Measurements from ENCODE around the gene DDR2.
"Not testable (repeated sequence)": the region's sequence is repeated elsewhere in the genome, so short reads cannot be mapped to it uniquely, and the experiment has no call there.

Gene DDR2

DNA sequence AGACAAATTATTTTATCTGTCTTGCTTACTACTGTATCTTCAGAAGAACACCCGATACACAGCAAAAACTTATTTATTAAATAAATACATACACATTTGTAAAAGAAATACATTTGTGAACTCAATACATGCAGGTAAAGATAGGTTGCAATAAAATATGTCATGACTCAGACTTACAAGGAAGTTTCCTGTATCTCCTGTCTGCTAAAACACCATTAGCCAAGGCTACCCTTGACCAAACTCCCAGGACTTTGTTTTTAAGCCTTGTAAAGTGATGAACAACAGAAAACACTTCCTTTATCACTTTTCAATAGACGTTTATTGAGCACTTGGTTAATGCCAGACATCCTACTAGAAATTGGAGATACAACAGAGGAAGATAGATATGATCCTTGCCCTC lies 101.8 kb downstream of the DDR2 start:
- in situ Hi-C loops (cut with HindIII; ENCODE audit: low sequenced_read_pairs), result no loop called here
- H3K4me3 ChIP-seq (ENCODE audit: low read depth, low read length), result no peak overlapping the region
- no peak for DNase-seq (ENCODE audit: low read depth, low spot score)
- TF ChIP-seq, protein P1, sequence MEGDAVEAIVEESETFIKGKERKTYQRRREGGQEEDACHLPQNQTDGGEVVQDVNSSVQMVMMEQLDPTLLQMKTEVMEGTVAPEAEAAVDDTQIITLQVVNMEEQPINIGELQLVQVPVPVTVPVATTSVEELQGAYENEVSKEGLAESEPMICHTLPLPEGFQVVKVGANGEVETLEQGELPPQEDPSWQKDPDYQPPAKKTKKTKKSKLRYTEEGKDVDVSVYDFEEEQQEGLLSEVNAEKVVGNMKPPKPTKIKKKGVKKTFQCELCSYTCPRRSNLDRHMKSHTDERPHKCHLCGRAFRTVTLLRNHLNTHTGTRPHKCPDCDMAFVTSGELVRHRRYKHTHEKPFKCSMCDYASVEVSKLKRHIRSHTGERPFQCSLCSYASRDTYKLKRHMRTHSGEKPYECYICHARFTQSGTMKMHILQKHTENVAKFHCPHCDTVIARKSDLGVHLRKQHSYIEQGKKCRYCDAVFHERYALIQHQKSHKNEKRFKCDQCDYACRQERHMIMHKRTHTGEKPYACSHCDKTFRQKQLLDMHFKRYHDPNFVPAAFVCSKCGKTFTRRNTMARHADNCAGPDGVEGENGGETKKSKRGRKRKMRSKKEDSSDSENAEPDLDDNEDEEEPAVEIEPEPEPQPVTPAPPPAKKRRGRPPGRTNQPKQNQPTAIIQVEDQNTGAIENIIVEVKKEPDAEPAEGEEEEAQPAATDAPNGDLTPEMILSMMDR (IDR thresholded peaks at IDR 0.05; ENCODE audit: low read depth, low read length), result no peak

DNA sequence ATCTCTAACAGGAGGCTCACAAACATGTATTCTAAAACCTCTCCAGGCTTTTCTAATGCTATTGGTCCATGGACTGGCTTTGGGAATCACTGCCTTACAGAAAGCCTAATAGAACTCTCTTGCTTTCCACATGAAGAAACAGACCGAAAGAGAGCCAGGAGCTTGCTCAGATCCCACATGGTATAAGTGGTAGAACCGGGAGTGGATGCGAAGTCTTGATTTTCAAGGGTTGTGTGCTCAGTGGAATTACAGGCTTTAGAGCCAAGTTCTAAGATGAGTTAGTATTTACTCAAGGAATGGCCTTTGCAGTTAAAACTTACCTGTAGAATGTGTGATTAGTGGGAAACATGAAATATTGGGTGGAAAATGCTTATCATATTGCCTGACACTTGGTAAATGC lies 103.9 kb downstream of the DDR2 start:
- no peak overlapping the region for H3K4me3 ChIP-seq (ENCODE audit: low read depth, low read length)
- TF ChIP-seq, protein P1 (IDR thresholded peaks at IDR 0.05; ENCODE audit: low read depth, low read length), result no peak
- DNase-seq (ENCODE audit: low read depth, low spot score), result no peak
- in situ Hi-C loops (cut with HindIII; ENCODE audit: low sequenced_read_pairs), result no loop called here

DNA sequence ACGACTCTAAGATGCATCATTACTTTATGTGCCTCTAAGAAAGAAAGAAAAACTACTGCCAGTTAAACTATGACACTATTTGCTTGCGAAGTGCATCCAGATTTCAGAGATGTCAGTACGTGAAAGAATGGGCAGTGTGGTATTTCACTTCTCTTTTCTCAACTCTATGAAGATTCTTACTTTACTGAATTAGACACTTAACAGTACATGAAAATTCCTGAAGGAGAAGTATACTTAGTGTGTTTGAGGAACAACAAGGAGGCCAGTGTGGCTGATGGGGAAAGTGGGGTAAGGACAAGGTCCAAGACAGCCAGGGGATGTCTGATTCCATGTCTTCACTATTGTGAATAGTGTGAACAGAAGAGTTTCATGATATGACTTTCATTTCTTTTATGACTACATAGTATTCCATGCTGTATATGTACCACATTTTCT lies 104.4 kb downstream of the DDR2 start:
- H3K4me3 ChIP-seq (ENCODE audit: low read depth, low read length), result no peak overlapping the region
- TF ChIP-seq, protein P1 (IDR thresholded peaks at IDR 0.05; ENCODE audit: low read depth, low read length), result no peak
- in situ Hi-C loops (cut with HindIII; ENCODE audit: low sequenced_read_pairs), result no loop called here
- DNase-seq (ENCODE audit: low read depth, low spot score), result no peak

DNA sequence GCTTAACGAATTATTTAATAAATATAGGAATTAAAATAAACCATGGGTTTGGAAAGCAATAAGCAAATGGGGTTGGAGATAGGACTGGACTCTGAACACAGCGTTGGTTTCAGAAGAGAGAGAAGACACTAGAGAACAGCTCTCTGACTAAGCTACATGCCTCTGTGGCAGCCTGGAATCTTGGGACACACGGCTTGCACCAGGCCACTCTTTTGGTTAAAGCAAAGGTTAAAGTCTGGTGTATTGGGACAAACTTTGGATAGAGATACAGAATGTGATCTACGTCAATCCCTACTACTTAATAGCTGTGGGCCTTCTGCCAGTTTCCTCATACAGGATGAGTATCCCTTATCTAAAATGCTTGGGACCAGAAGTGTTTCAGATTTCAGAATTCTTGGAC lies 108.5 kb downstream of the DDR2 start:
- H3K4me3 ChIP-seq (ENCODE audit: low read depth, low read length), result no peak overlapping the region
- in situ Hi-C loops (cut with HindIII; ENCODE audit: low sequenced_read_pairs), result no loop called here
- no peak for DNase-seq (ENCODE audit: low read depth, low spot score)
- TF ChIP-seq, protein P1 (IDR thresholded peaks at IDR 0.05; ENCODE audit: low read depth, low read length), result no peak

DNA sequence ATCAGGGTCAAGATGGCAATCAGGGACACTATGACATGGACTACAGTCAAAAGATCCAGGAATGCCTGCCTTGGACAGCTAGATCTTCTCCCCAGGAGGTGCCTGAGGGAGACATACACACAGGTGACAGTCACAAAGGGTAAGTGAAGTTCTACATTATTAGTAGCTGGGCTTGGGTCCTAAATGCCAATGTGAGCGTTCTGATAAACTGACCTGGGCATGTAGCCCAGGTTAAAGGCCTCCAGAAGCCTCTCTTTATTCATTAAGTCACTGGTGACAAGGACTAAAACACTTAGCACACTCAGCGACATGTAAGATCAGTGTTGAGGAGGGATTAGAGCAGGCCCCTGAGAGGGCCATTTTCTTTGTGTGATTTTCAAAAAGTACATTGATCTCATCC lies 109.3 kb downstream of the DDR2 start:
- no peak overlapping the region for H3K4me3 ChIP-seq (ENCODE audit: low read depth, low read length)
- TF ChIP-seq, protein P1 (IDR thresholded peaks at IDR 0.05; ENCODE audit: low read depth, low read length), result no peak
- in situ Hi-C loops (cut with HindIII; ENCODE audit: low sequenced_read_pairs), result no loop called here
- no peak for DNase-seq (ENCODE audit: low read depth, low spot score)

DNA sequence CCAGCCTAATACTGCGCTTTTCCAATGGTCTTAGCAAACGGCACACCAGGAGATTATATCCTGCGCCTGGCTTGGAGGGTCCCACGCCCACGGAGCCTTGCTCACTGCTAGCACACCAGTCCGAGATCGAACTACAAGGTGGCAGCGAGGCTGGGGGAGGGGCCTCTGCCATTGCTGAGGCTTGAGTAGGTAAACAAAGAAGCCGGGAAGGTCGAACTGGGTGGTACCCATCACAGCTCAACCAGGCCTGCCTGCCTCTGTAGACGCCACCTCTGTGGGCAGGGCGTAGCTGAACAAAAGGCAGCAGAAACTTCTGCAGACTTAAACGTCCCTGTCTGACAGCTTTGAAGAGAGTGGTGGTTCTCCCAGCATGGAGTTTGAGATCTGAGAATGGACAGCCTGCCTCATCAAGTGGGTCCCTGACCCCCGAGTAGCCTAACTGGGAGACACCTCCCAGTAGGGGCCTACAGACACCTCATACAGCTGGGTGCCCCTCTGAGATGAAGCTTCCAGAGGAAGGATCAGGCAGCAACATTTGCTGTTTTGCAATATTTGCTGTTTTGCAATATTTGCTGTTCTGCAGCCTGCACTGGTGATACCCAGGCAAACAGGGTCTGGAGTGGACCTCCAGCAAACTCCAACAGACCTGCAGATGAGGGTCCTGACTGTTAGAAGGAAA lies 114.1 kb downstream of the DDR2 start:
- H3K4me3 ChIP-seq (ENCODE audit: low read depth, low read length); DNase-seq (ENCODE audit: low read depth, low spot score); in situ Hi-C loops (cut with HindIII; ENCODE audit: low sequenced_read_pairs): not testable (repeated sequence)

DNA sequence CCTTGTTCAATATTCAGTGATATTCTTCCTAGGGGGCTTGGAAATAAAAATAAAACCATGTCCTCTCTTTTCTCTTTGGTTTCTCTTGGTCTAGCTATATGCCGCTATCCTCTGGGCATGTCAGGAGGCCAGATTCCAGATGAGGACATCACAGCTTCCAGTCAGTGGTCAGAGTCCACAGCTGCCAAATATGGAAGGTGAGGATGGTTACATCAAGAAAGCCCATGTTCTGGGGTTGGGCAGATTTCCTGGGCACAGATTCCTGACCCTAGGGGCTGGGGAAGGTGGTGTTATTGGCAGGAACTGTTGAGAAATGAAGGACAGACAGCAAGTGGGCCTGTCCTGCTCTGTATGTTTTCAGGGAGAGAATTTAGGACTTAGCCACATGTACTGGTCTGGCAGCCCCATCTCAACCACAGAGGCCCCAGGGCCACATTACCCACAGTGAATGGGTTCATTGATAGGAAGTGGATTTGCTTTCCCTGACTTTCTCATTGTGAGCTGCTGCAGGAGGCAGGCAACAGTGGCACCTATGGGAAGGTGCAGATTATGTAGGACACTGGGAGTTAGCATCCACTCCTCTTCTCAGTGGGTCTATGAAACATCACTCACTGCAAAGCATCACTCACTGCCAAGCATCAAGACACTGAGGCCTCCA lies 120.9 kb downstream of the DDR2 start:
- in situ Hi-C loops (cut with HindIII; ENCODE audit: low sequenced_read_pairs), result no loop called here
- no peak overlapping the region for H3K4me3 ChIP-seq (ENCODE audit: low read depth, low read length)
- TF ChIP-seq, protein P1 (IDR thresholded peaks at IDR 0.05; ENCODE audit: low read depth, low read length), result no peak
- no peak for DNase-seq (ENCODE audit: low read depth, low spot score)
